ENCODE results near the gene TRIM62. TPM values are rescaled to one million over a fixed set of nuclear protein-coding genes. Genes with fewer than 3 reads are reported as not detected.
A peak's percentile ranks its signal among the peaks of the same experiment; 100 is the strongest.

The TRIM62 gene
- total and polyA plus RNA-seq, 7 experiments from 2014 or later, result 3.6 to 24.2 (median 18.4) TPM

DNA sequence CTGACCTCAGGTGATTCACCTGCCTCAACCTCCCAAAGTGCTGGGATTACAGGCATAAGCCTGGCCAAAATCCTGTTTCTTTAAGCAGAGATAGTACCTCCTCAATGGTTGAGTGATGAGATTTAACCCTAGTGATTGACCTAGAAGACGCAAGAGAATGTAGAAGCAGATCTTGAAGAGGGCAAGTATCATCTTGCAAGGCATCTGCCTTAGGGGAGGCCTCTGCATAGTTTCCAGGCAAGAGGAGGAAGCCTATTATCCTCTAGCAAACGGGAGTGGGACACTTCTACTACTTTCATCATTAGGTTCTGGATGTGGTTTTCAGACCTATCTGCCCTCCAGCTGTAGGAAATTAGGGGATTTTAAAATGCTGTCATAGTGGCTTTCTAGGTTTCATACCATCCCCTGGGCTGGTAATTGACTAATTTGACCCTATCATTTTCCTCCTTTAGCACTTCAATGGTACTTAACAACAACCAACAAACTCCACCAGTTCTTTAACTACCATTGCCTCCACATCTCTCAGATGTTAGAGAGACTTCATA, 10.0 kb upstream of the TRIM62 start:
- Histone ChIP-seq H3K4me3 (ENCODE audit: low read length) (no peak overlapping the region), H3K9me3 (ENCODE audit: control insufficient read depth in 2 of 3, low read length in 3 of 3) (no peaks in the 10 kb centered on the region), H3K4me1 (ENCODE audit: control insufficient read depth in 2 of 2, insufficient read depth in 2 of 2, low read length in 2 of 2) (peaks cover 0 to 8% of the 10 kb centered on the region in 2 donors), H3K27me3 (ENCODE audit: control insufficient read depth in 2 of 2, insufficient read depth in 2 of 2, low read length in 2 of 2) (no peaks in the 10 kb centered on the region), H3K36me3 (ENCODE audit: control insufficient read depth in 2 of 3, insufficient read depth in 3 of 3, low read length in 3 of 3) (no peaks in the 10 kb centered on the region), H3K27ac (ENCODE audit: low read depth, low read length) (no peak overlapping the region)
- Mint-ChIP-seq H3K36me3 (no peaks in the 10 kb centered on the region), H3K27ac (no peak overlapping the region), H3K4me3 (no peak overlapping the region), H3K4me1 (peaks cover 5 to 12% (median 11%) of the 10 kb centered on the region in 7 donors), H3K27me3 (peaks cover 5 to 20% (median 11%) of the 10 kb centered on the region in 5 donors), H3K9me3 (peaks cover 0 to 2% (median 0%) of the 10 kb centered on the region in 11 donors)
- ATAC-seq (no peak), DNase-seq (no peak)
- intact Hi-C loops (cut with micrococcal nuclease), result no loop called here
- ChIA-PET POLR2A (no interaction called here), CTCF (no interaction called here)

DNA sequence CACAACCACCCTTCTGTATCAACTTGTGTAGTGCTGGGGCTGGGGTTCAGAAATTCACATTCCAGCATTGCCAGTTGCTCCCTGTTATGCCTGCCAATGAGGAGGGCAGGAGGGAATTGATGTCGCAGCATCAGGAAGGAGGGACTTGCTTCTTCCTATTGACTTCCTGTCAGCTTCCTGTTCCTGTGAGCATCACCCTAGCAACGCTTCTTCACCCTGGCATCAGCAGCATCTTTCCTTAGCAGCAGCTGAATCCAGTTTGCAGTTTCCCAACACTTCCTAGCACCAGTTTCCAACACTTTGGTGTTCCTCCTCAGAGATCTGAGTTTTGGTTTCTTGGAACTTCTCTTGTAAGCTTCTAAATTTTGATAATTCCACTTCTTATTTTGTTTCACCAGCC, 8.9 kb upstream of the TRIM62 start:
- Histone ChIP-seq H3K4me3 (ENCODE audit: low read length) (no peak overlapping the region), H3K36me3 (ENCODE audit: control insufficient read depth in 2 of 3, insufficient read depth in 3 of 3, low read length in 3 of 3) (no peaks in the 10 kb centered on the region), H3K27me3 (ENCODE audit: control insufficient read depth in 2 of 2, insufficient read depth in 2 of 2, low read length in 2 of 2) (no peaks in the 10 kb centered on the region), H3K27ac (ENCODE audit: low read depth, low read length) (no peak overlapping the region), H3K4me1 (ENCODE audit: control insufficient read depth in 2 of 2, insufficient read depth in 2 of 2, low read length in 2 of 2) (peaks cover 0 to 8% of the 10 kb centered on the region in 2 donors), H3K9me3 (ENCODE audit: control insufficient read depth in 2 of 3, low read length in 3 of 3) (no peaks in the 10 kb centered on the region)
- DNase-seq, result peak in 4 of 9 donors; percentile 5 to 15 (median 8)
- ATAC-seq, result no peak
- H3K36me3 Mint-ChIP-seq, result no peaks in the 10 kb centered on the region
- POLR2A ChIA-PET, result interaction anchor here (0.9 to 1.4 kb wide), 2 partner anchors 9 to 63 kb away, joined by 3 to 6 read pairs; partner anchors contain the start of gene TRIM62
- CTCF ChIA-PET, result interaction anchor here (0.5 kb wide), 1 partner anchor 265 kb away, joined by 3 read pairs; no protein-coding TSS in a partner anchor
- H3K27me3 Mint-ChIP-seq, result peaks cover 5 to 24% (median 11%) of the 10 kb centered on the region in 5 donors
- peak overlapping the region in 2 of 9 donors; percentile 9 to 41 for H3K27ac Mint-ChIP-seq
- no peak overlapping the region for H3K4me3 Mint-ChIP-seq
- peaks cover 5 to 12% (median 11%) of the 10 kb centered on the region in 7 donors for H3K4me1 Mint-ChIP-seq
- H3K9me3 Mint-ChIP-seq, result peaks cover 0 to 2% (median 0%) of the 10 kb centered on the region in 11 donors
- intact Hi-C loops (cut with micrococcal nuclease), result no loop called here

DNA sequence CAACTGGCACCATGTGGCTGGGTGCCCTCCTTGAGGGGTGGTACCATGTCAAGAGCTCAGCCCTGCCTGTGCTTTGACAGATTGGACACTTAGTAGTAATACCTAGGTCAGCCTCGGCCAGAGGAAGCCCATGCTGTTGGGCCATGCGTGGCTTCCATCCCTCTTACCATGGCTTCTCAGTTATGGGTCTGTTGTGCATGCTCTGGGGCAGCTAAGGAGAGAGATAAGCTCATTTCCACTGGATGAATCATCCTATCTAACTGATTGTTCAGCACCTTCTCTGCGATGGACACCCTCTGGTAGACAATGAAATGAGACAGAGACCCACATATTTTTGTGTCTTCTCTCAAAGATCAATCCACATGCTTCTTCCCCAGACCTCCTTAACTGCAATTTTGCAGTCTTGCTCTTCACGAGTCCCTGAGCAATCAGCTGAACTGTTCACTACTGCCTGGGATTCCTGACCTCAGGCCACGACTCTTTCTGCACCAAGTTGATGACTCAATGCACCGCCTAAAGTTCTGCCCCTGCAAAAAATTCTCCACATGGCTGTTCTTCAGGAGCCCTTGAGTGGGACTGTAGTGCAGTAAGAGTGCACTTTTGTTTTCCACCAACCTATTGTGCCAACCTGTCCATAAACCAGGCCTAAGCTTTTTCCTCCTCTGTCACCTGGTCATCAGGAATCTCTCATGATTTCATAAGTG, 6.9 kb upstream of the TRIM62 start:
- ChIA-PET POLR2A (interaction anchor here (0.8 kb wide), 1 partner anchor 61 kb away, joined by 3 read pairs; no protein-coding TSS in a partner anchor), CTCF (no interaction called here)
- Mint-ChIP-seq H3K4me1 (peaks cover 5 to 12% (median 11%) of the 10 kb centered on the region in 7 donors), H3K27me3 (peaks cover 3 to 37% (median 14%) of the 10 kb centered on the region in 5 donors), H3K27ac (no peak overlapping the region), H3K4me3 (no peak overlapping the region), H3K36me3 (peaks cover 0 to 1% (median 0%) of the 10 kb centered on the region in 5 donors), H3K9me3 (peaks cover 0 to 2% (median 0%) of the 10 kb centered on the region in 11 donors)
- DNase-seq (no peak), ATAC-seq (no peak)
- intact Hi-C loops (cut with micrococcal nuclease), result loop anchor here in 1 of 2 donors (10.0 kb wide), 1 partner anchor 66 kb away; the partner anchor contains the start of gene ZNF362
- H3K9me3 ChIP-seq (ENCODE audit: control insufficient read depth in 2 of 3, low read length in 3 of 3), result no peaks in the 10 kb centered on the region
- no peaks in the 10 kb centered on the region for H3K27me3 ChIP-seq (ENCODE audit: control insufficient read depth in 2 of 2, insufficient read depth in 2 of 2, low read length in 2 of 2)
- no peak overlapping the region for H3K27ac ChIP-seq (ENCODE audit: low read depth, low read length)
- H3K4me3 ChIP-seq (ENCODE audit: low read length), result no peak overlapping the region
- peaks cover 0 to 8% of the 10 kb centered on the region in 2 donors for H3K4me1 ChIP-seq (ENCODE audit: control insufficient read depth in 2 of 2, insufficient read depth in 2 of 2, low read length in 2 of 2)
- H3K36me3 ChIP-seq (ENCODE audit: control insufficient read depth in 2 of 3, insufficient read depth in 3 of 3, low read length in 3 of 3), result no peaks in the 10 kb centered on the region

DNA sequence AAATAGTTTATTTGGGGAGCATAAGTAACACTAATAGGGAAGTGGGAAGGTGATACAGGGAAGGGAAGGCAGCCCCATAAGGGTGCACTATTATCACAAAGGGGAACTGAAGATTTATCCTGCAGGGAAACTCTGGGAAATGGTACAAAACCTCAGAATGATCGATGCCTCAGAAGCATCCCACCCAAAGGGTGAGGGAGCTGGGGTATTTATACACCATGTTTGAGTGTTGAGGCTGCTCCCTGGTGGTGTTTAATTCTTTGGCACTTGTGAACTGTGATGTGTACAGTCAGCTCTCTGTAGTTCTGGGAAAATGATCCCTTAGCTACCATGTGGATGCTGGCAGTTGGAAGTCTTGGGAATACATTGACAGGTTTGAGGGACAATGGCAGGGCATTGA, 5.1 kb upstream of the TRIM62 start:
- H3K4me3 Mint-ChIP-seq, result no peak overlapping the region
- Histone ChIP-seq H3K36me3 (ENCODE audit: control insufficient read depth in 2 of 3, insufficient read depth in 3 of 3, low read length in 3 of 3) (no peaks in the 10 kb centered on the region), H3K27ac (ENCODE audit: low read depth, low read length) (no peak overlapping the region), H3K4me3 (ENCODE audit: low read length) (no peak overlapping the region), H3K4me1 (ENCODE audit: control insufficient read depth in 2 of 2, insufficient read depth in 2 of 2, low read length in 2 of 2) (peaks cover 0 to 15% of the 10 kb centered on the region in 2 donors), H3K27me3 (ENCODE audit: control insufficient read depth in 2 of 2, insufficient read depth in 2 of 2, low read length in 2 of 2) (no peaks in the 10 kb centered on the region), H3K9me3 (ENCODE audit: control insufficient read depth in 2 of 3, low read length in 3 of 3) (no peaks in the 10 kb centered on the region)
- peaks cover 0 to 2% (median 0%) of the 10 kb centered on the region in 11 donors for H3K9me3 Mint-ChIP-seq
- ATAC-seq (no peak), DNase-seq (no peak)
- no peak overlapping the region for H3K27ac Mint-ChIP-seq
- ChIA-PET CTCF (no interaction called here), POLR2A (no interaction called here)
- intact Hi-C loops (cut with micrococcal nuclease), result loop anchor here in 1 of 2 donors (10.0 kb wide), 1 partner anchor 68 kb away; the partner anchor contains the start of gene ZNF362
- H3K4me1 Mint-ChIP-seq, result peaks cover 11 to 23% (median 13%) of the 10 kb centered on the region in 7 donors
- peaks cover 0 to 1% (median 0%) of the 10 kb centered on the region in 5 donors for H3K36me3 Mint-ChIP-seq
- H3K27me3 Mint-ChIP-seq, result peaks cover 0 to 40% (median 10%) of the 10 kb centered on the region in 5 donors

DNA sequence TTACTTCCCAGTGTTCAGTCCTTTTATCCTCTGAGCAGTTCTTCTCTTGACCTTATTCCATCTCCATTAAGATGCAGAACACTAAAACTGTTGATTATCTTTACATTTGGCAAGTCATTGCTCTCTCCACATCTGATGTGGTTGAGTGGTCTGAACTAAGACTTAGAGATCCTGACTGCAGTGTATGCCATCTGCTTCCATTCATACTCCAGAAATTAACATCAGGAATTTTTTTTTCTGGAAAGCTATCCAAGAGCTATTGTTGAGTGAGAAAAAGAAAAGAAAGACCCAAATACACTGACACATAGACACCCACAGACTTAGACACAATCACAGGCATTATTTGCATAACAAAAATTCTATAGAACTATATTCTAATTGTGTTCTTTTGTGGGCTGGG, 3.7 kb upstream of the TRIM62 start:
- H3K27ac Mint-ChIP-seq, result no peak overlapping the region

DNA sequence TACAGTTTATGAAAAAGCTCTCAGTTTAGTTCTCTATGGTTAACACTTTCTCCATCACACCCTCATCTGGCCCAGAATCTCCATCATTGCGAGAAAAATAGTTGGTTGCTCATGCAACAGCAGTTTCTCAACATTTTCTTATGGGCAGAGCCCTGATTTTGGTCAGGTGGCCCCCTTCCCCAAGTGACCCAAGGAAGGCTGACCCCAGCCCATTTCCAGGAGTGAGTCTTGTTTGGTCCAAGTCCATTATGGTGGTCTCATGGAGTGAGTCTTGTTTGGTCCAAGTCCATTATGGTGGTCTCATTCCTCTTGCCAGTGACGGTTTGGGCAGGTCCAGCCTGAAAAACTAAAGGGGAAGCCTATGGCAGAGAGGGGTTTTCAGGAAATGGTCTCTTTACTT, 1.5 kb upstream of the TRIM62 start:
- ATAC-seq, result no peak
- intact Hi-C loops (cut with micrococcal nuclease), result loop anchor here (2.0 to 10.0 kb wide), 3 partner anchors 71 to 103 kb away; partner anchors contain the start of genes ZNF362 (in 2 of the 2) and AZIN2 (in 1 of the 2)
- peak overlapping the region in 9 of 10 donors; percentile 26 to 95 (median 86) for H3K4me3 Mint-ChIP-seq
- ChIA-PET CTCF (no interaction called here), POLR2A (no interaction called here)
- peaks cover 0 to 3% (median 0%) of the 10 kb centered on the region in 5 donors for H3K36me3 Mint-ChIP-seq
- Histone ChIP-seq H3K4me3 (ENCODE audit: low read length) (no peak overlapping the region), H3K36me3 (ENCODE audit: control insufficient read depth in 2 of 3, insufficient read depth in 3 of 3, low read length in 3 of 3) (no peaks in the 10 kb centered on the region), H3K27ac (ENCODE audit: low read depth, low read length) (no peak overlapping the region), H3K9me3 (ENCODE audit: control insufficient read depth in 2 of 3, low read length in 3 of 3) (no peaks in the 10 kb centered on the region), H3K27me3 (ENCODE audit: control insufficient read depth in 2 of 2, insufficient read depth in 2 of 2, low read length in 2 of 2) (no peaks in the 10 kb centered on the region), H3K4me1 (ENCODE audit: control insufficient read depth in 2 of 2, insufficient read depth in 2 of 2, low read length in 2 of 2) (peaks cover 8 to 12% of the 10 kb centered on the region in 2 donors)
- peaks cover 0 to 35% (median 10%) of the 10 kb centered on the region in 5 donors for H3K27me3 Mint-ChIP-seq
- peaks cover 19 to 32% (median 26%) of the 10 kb centered on the region in 7 donors for H3K4me1 Mint-ChIP-seq
- no peak for DNase-seq
- H3K9me3 Mint-ChIP-seq, result peaks cover 0 to 2% (median 0%) of the 10 kb centered on the region in 11 donors
- H3K27ac Mint-ChIP-seq, result peak overlapping the region in 2 of 9 donors; percentile 36 to 46

More for the DNA sequence above, 3.7 kb upstream of the TRIM62 start:
- Histone ChIP-seq H3K27ac (ENCODE audit: low read depth, low read length) (no peak overlapping the region), H3K9me3 (ENCODE audit: control insufficient read depth in 2 of 3, low read length in 3 of 3) (no peaks in the 10 kb centered on the region), H3K27me3 (ENCODE audit: control insufficient read depth in 2 of 2, insufficient read depth in 2 of 2, low read length in 2 of 2) (no peaks in the 10 kb centered on the region), H3K4me1 (ENCODE audit: control insufficient read depth in 2 of 2, insufficient read depth in 2 of 2, low read length in 2 of 2) (peaks cover under 1 to 12% of the 10 kb centered on the region in 2 donors), H3K36me3 (ENCODE audit: control insufficient read depth in 2 of 3, insufficient read depth in 3 of 3, low read length in 3 of 3) (no peaks in the 10 kb centered on the region), H3K4me3 (ENCODE audit: low read length) (no peak overlapping the region)
- H3K9me3 Mint-ChIP-seq, result peaks cover 0 to 2% (median 0%) of the 10 kb centered on the region in 11 donors
- H3K27me3 Mint-ChIP-seq, result peaks cover 0 to 38% (median 10%) of the 10 kb centered on the region in 5 donors
- DNase-seq, result no peak
- H3K36me3 Mint-ChIP-seq, result peaks cover 0 to 1% (median 0%) of the 10 kb centered on the region in 5 donors
- ATAC-seq, result no peak
- H3K4me3 Mint-ChIP-seq, result no peak overlapping the region
- ChIA-PET POLR2A (no interaction called here), CTCF (no interaction called here)
- intact Hi-C loops (cut with micrococcal nuclease), result loop anchor here in 1 of 2 donors (10.0 kb wide), 1 partner anchor 69 kb away; the partner anchor contains the start of gene ZNF362
- H3K4me1 Mint-ChIP-seq, result peaks cover 3 to 16% (median 11%) of the 10 kb centered on the region in 7 donors

All from naive thymus-derived CD4-positive, alpha-beta T cell (primary cell).